Fibroblast of lung (primary cell): ENCODE results near the gene CD48. TPM values are rescaled to one million over a fixed set of nuclear protein-coding genes. Genes with fewer than 3 reads are reported as not detected.
"Not testable (repeated sequence)": the region's sequence is repeated elsewhere in the genome, so short reads cannot be mapped to it uniquely, and the experiment has no call there.

Experiments
- DNase-seq, 2 donors: peaks; one replicate each; pipeline versions ENCODE4 v3.0.0 to v3.0.0-alpha.2; 2010; ENCODE audit warnings: low read depth in 2 of 2
- H2AFZ ChIP-seq: 2 replicates; pipeline ENCODE4 v1.5.1; 2012; ENCODE audit warnings: low read length, control low read depth, inconsistent platforms
- H3K27ac ChIP-seq: 2 replicates; pipeline ENCODE4 v1.5.1; 2011; ENCODE audit warnings: low read length, control low read depth; ENCODE audit not compliant: insufficient read depth
- H3K27me3 ChIP-seq: 2 replicates; pipeline ENCODE4 v1.5.1; 2011; ENCODE audit warnings: mild to moderate bottlenecking, low read length; ENCODE audit not compliant: control insufficient read depth, insufficient read depth
- H3K36me3 ChIP-seq: 2 replicates; pipeline ENCODE4 v1.5.1; 2011; ENCODE audit warnings: low read length; ENCODE audit not compliant: control insufficient read depth, insufficient read depth
- H3K4me1 ChIP-seq: 2 replicates; pipeline ENCODE4 v1.5.1; 2011; ENCODE audit warnings: low read length; ENCODE audit not compliant: control insufficient read depth, insufficient read depth; ENCODE audit errors: extremely low read depth
- H3K4me2 ChIP-seq: 2 replicates; pipeline ENCODE4 v1.5.1; 2011; ENCODE audit warnings: low read length, control low read depth; ENCODE audit not compliant: insufficient read depth; ENCODE audit errors: extremely low read depth
- H3K4me3 ChIP-seq, 4 experiments: fragments of 200-600 bp in 1 of 4; sonication (generic) in 1 of 4; replicated peaks in 1 of 4; 2 replicates each; pipeline ENCODE4 v1.5.1; 2011 to 2016; ENCODE audit warnings: low read length in 4 of 4, low read depth in 3 of 4, mild to moderate bottlenecking in 3 of 4, control low read depth in 2 of 4, inconsistent platforms in 1 of 4, mixed read lengths in 1 of 4; ENCODE audit not compliant: insufficient read depth in 1 of 4; ENCODE audit errors: control extremely low read depth in 1 of 4
- H3K79me2 ChIP-seq: 2 replicates; pipeline ENCODE4 v1.5.1; 2012; ENCODE audit warnings: mild to moderate bottlenecking, low read length, inconsistent platforms; ENCODE audit not compliant: control insufficient read depth, insufficient read depth
- H3K9ac ChIP-seq: 2 replicates; pipeline ENCODE4 v1.5.1; 2011; ENCODE audit warnings: mild to moderate bottlenecking, low read length, control low read depth; ENCODE audit not compliant: insufficient read depth
- H3K9me3 ChIP-seq: 2 replicates; pipeline ENCODE4 v1.5.1; 2012; ENCODE audit warnings: low read depth, low read length; ENCODE audit not compliant: control insufficient read depth, insufficient read depth
- H4K20me1 ChIP-seq: 2 replicates; pipeline ENCODE4 v1.5.1; 2011; ENCODE audit warnings: low read length; ENCODE audit not compliant: control insufficient read depth, insufficient read depth; ENCODE audit errors: extremely low read depth
- EZH2 ChIP-seq: IDR thresholded peaks from 2 replicates; pipeline ENCODE4 v1.5.1; 2012; ENCODE audit warnings: low read length, control low read depth, mild to moderate bottlenecking; ENCODE audit errors: missing control alignments
- polyA plus RNA-seq, 2 donors: library from polyadenylated mRNA; depleted of rRNA in 1 of 2; stranded (reverse) in 1 of 2; unstranded in 1 of 2; fragments of >200 nt; gene quantifications; 2 replicates each; pipeline ENCODE4 v1.2.1, GENCODE V29; 2011 to 2012; ENCODE audit warnings: missing spikeins in 1 of 2
- total RNA-seq: library from RNA; depleted of rRNA; stranded (reverse); fragments of >200 nt; gene quantifications from 2 replicates; pipeline ENCODE4 v1.2.1, GENCODE V29; 2014
- TF ChIP-seq, protein P1 (sequence below), 2 donors: IDR thresholded peaks in 1 of 2; conservative IDR thresholded peaks in 1 of 2; 1 replicate in 1 of 2; 2 replicates in 1 of 2; pipeline ENCODE4 v1.5.1; 2011 to 2012; ENCODE audit warnings: low read length in 2 of 2, control low read depth in 1 of 2, inconsistent platforms in 1 of 2, low read depth in 1 of 2, mild to moderate bottlenecking in 1 of 2

CD48 gene
- total and polyA plus RNA-seq, 2 donors (not counting 1 experiment from before 2014, with no cell fraction given), result not detected

DNA sequence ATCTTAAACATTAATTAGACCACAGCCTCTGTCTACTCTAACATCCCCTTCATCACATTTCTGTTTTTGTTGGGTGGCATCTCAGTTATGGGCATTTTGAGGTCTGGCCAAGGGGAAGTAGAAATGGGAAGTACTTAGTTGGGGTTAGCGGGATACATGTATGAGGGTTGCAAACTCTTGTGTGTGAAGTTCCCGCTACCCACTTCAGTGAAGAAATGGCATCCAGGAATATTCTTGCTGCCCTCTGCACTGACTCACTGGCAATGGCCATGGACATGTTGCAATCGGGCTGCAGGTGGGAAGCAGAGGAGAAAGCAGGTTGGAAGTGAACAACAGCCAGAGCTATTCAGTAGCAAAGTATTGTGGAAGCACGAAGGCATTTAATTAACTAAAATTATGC lies 7.4 kb downstream of the CD48 start:
- H3K36me3 ChIP-seq, result no peaks in the 10 kb centered on the region
- H3K9me3 ChIP-seq, result no peaks in the 10 kb centered on the region
- no peak overlapping the region for H2AFZ ChIP-seq
- H3K4me2 ChIP-seq, result no peak overlapping the region
- no peak overlapping the region for H3K9ac ChIP-seq
- no peaks in the 10 kb centered on the region for H3K4me1 ChIP-seq
- TF ChIP-seq, protein P1, sequence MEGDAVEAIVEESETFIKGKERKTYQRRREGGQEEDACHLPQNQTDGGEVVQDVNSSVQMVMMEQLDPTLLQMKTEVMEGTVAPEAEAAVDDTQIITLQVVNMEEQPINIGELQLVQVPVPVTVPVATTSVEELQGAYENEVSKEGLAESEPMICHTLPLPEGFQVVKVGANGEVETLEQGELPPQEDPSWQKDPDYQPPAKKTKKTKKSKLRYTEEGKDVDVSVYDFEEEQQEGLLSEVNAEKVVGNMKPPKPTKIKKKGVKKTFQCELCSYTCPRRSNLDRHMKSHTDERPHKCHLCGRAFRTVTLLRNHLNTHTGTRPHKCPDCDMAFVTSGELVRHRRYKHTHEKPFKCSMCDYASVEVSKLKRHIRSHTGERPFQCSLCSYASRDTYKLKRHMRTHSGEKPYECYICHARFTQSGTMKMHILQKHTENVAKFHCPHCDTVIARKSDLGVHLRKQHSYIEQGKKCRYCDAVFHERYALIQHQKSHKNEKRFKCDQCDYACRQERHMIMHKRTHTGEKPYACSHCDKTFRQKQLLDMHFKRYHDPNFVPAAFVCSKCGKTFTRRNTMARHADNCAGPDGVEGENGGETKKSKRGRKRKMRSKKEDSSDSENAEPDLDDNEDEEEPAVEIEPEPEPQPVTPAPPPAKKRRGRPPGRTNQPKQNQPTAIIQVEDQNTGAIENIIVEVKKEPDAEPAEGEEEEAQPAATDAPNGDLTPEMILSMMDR (conservative IDR thresholded peaks at IDR 0.05 in 1 of 2, IDR thresholded peaks at IDR 0.05 in 1 of 2; ENCODE audit: low read depth in 1 of 2, low read length in 2 of 2), result no peak
- no peak for TF ChIP-seq EZH2
- H4K20me1 ChIP-seq, result no peaks in the 10 kb centered on the region
- no peak overlapping the region for H3K4me3 ChIP-seq
- H3K27ac ChIP-seq, result no peak overlapping the region
- H3K27me3 ChIP-seq, result no peaks in the 10 kb centered on the region
- no peak for DNase-seq
- no peaks in the 10 kb centered on the region for H3K79me2 ChIP-seq

DNA sequence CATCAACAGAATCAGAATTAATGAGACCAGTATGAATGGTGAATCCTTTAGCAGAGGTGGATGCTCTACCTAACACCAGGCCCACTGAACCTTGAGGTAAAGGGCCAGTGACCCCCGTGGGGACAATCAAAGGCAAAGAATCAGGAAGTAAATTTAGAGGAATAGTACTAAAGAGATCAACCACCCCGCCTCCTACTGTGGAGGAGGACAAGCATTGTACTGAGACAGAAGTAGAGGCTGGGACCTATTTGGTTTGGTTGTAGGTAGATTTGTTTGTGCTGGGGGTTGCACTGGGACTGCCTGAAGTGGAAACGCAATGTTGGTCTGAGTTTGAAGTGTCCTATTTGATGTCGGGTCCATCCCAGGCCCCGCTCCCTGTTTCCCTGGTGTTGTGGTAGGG lies 9.5 kb downstream of the CD48 start:
- Histone ChIP-seq H3K4me2 (no peak overlapping the region), H3K4me1 (no peaks in the 10 kb centered on the region), H3K9me3 (no peaks in the 10 kb centered on the region), H2AFZ (no peak overlapping the region), H3K79me2 (no peaks in the 10 kb centered on the region), H3K9ac (no peak overlapping the region), H3K36me3 (no peaks in the 10 kb centered on the region), H3K27ac (no peak overlapping the region), H3K27me3 (no peaks in the 10 kb centered on the region), H3K4me3 (no peak overlapping the region), H4K20me1 (no peaks in the 10 kb centered on the region)
- TF ChIP-seq EZH2, result no peak
- TF ChIP-seq, protein P1 (conservative IDR thresholded peaks at IDR 0.05 in 1 of 2, IDR thresholded peaks at IDR 0.05 in 1 of 2; ENCODE audit: low read depth in 1 of 2, low read length in 2 of 2), result no peak
- no peak for DNase-seq

DNA sequence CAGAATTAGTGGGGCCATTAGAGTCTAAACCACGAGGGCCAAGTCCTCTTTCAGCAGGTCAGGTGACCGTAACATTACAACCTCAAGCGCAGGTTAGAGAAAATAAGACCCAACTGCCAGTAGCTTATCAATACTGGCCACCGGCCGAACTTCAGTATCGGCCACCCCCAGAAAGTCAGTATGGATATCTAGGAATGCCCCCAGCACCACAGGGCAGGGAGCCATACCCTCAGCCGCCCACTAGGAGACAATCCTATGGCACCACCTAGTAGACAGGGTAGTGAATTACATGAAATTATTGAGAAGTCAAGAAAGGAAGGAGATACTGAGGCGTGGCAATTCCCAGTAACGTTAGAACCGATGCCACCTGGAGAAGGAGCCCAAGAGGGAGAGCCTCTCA lies 19.2 kb downstream of the CD48 start:
- not testable (repeated sequence) for H3K9ac ChIP-seq, DNase-seq, H3K27me3 ChIP-seq, H3K4me3 ChIP-seq, H3K36me3 ChIP-seq, H3K4me2 ChIP-seq, H3K9me3 ChIP-seq, H3K79me2 ChIP-seq, H2AFZ ChIP-seq, H3K4me1 ChIP-seq, H3K27ac ChIP-seq, H4K20me1 ChIP-seq
